Measurements from ENCODE around the gene PCNX4.
A peak's percentile ranks its signal among the peaks of the same experiment; 100 is the strongest.
"Not testable (repeated sequence)": the region's sequence is repeated elsewhere in the genome, so short reads cannot be mapped to it uniquely, and the experiment has no call there.

PCNX4 gene

GRCh38 chr14:60091550-60092525, at the start of gene PCNX4:
Gene PCNX4 (plus strand): TSS chr14:60091923. CDS start chr14:60107639, 15,716 bp downstream.
- Histone ChIP-seq H4K20me1 (ENCODE audit: insufficient read depth, low read length) (peaks cover 14% of the 10 kb centered on the region; the same call in 1 of the 2 replicates), H3K9me3 (ENCODE audit: insufficient read depth, low read length) (no peaks in the 10 kb centered on the region), H3K27me3 (ENCODE audit: low read depth, low read length) (no peaks in the 10 kb centered on the region), H2AFZ (ENCODE audit: low read depth, low read length) (peak within 1 kb of the TSS; percentile 97), H3K4me3 (ENCODE audit: low read length) (peak within 1 kb of the TSS; percentile 97), H3K36me3 (replicated peaks; ENCODE audit: low read depth, low read length) (no peaks in the 10 kb centered on the region), H3K9ac (ENCODE audit: low read length) (peak within 1 kb of the TSS; percentile 93), H3K4me1 (ENCODE audit: low read length) (peaks cover 27% of the 10 kb centered on the region), H3K79me2 (ENCODE audit: low read length) (peaks cover 48% of the 10 kb centered on the region), H3K4me2 (ENCODE audit: low read length) (peak within 1 kb of the TSS; percentile 89), H3K27ac (ENCODE audit: low read length) (peak within 1 kb of the TSS; percentile 96)
- no peak for TF ChIP-seq EZH2phosphoT487 (IDR thresholded peaks at IDR 0.05; ENCODE audit: low read depth)
- no peak for TF ChIP-seq CTCF (IDR thresholded peaks at IDR 0.05; ENCODE audit: low read depth, low read length)

DNA sequence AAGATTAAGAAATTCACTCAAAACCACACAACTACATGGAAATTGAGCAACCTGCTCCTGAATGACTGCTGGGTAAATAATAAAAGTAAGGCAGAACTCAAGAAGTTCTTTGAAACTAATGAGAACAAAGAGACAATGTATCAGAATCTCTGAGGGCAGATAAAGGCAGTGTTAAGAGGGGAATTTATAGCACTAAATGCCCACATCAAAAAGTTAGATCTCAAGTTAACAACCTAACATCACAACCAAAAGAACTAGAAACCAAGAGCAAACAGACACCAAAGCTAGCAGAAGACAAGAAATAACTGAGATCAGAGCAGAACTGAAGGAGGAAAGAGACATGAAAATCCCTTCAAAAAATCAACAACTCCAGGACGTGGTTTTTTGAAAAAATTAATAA, 43.7 kb upstream of the PCNX4 start:
- not testable (repeated sequence) for H3K27ac ChIP-seq (ENCODE audit: low read length); H3K79me2 ChIP-seq (ENCODE audit: low read length); H3K9ac ChIP-seq (ENCODE audit: low read length); H2AFZ ChIP-seq (ENCODE audit: low read depth, low read length); H3K4me3 ChIP-seq (ENCODE audit: low read length); H3K4me1 ChIP-seq (ENCODE audit: low read length); H3K4me2 ChIP-seq (ENCODE audit: low read length); H3K36me3 ChIP-seq (replicated peaks; ENCODE audit: low read depth, low read length); H3K9me3 ChIP-seq (ENCODE audit: insufficient read depth, low read length); H4K20me1 ChIP-seq (ENCODE audit: insufficient read depth, low read length); H3K27me3 ChIP-seq (ENCODE audit: low read depth, low read length)

GRCh38 chr14:60051721-60052221, 40.0 kb upstream of the PCNX4 start:
- TF ChIP-seq CTCF (IDR thresholded peaks at IDR 0.05; ENCODE audit: low read depth, low read length) (no peak), EZH2phosphoT487 (IDR thresholded peaks at IDR 0.05; ENCODE audit: low read depth) (no peak)
- H3K4me1 ChIP-seq (ENCODE audit: low read length) = no peaks in the 10 kb centered on the region
- no peaks in the 10 kb centered on the region for H3K79me2 ChIP-seq (ENCODE audit: low read length)
- H3K4me2 ChIP-seq (ENCODE audit: low read length) = no peak overlapping the region
- H3K36me3 ChIP-seq (replicated peaks; ENCODE audit: low read depth, low read length) = no peaks in the 10 kb centered on the region
- H3K9me3 ChIP-seq (ENCODE audit: insufficient read depth, low read length) = no peaks in the 10 kb centered on the region
- no peak overlapping the region for H3K27ac ChIP-seq (ENCODE audit: low read length)
- H4K20me1 ChIP-seq (ENCODE audit: insufficient read depth, low read length) = no peaks in the 10 kb centered on the region
- H2AFZ ChIP-seq (ENCODE audit: low read depth, low read length) = no peak overlapping the region
- H3K4me3 ChIP-seq (ENCODE audit: low read length) = no peak overlapping the region
- H3K27me3 ChIP-seq (ENCODE audit: low read depth, low read length) = no peaks in the 10 kb centered on the region
- no peak overlapping the region for H3K9ac ChIP-seq (ENCODE audit: low read length)

DNA sequence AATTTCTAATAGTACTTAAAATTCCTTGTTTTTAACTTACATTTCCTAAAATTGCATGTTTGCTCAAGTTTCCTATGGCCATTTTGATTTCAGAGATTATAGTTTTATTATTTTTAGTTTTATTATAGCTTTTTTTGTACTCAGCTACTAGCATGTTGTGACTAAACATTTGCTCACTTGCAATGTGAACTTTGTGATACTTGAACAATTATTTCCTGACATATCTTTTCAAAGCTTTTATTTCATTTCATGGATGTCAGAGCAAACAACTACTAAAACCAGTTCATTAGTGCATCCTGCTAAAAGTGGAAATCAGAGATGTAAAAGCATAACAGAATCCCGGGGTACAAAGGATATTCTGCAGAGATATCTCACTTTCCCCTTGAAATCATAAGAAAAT, 33.6 kb upstream of the PCNX4 start:
- Histone ChIP-seq H3K4me3 (ENCODE audit: low read length) (no peak overlapping the region), H3K9me3 (ENCODE audit: insufficient read depth, low read length) (no peaks in the 10 kb centered on the region), H3K4me1 (ENCODE audit: low read length) (no peaks in the 10 kb centered on the region), H3K36me3 (replicated peaks; ENCODE audit: low read depth, low read length) (no peaks in the 10 kb centered on the region), H3K27me3 (ENCODE audit: low read depth, low read length) (0 out of 2 replicates have a peak, but pooled peaks cover 4% of the 10 kb centered on the region), H2AFZ (ENCODE audit: low read depth, low read length) (no peak overlapping the region), H3K9ac (ENCODE audit: low read length) (no peak overlapping the region), H4K20me1 (ENCODE audit: insufficient read depth, low read length) (no peaks in the 10 kb centered on the region), H3K79me2 (ENCODE audit: low read length) (no peaks in the 10 kb centered on the region), H3K4me2 (ENCODE audit: low read length) (no peak overlapping the region), H3K27ac (ENCODE audit: low read length) (no peak overlapping the region)
- TF ChIP-seq CTCF (IDR thresholded peaks at IDR 0.05; ENCODE audit: low read depth, low read length) = no peak
- no peak for TF ChIP-seq EZH2phosphoT487 (IDR thresholded peaks at IDR 0.05; ENCODE audit: low read depth)
